Neuronal stem cell (in vitro differentiated cells): ENCODE results near the gene NELFE.
"Not testable (repeated sequence)": the region's sequence is repeated elsewhere in the genome, so short reads cannot be mapped to it uniquely, and the experiment has no call there.

Source experiments
- DNase-seq: peaks from one replicate; pipeline ENCODE4 v3.0.0-alpha.2; 2013; ENCODE audit warnings: low spot score
- H2AFZ ChIP-seq: one replicate; pipeline ENCODE4 v1.6.1; 2013; ENCODE audit warnings: mild to moderate bottlenecking, low read length, inconsistent platforms
- H2AK5ac ChIP-seq: 2 replicates; pipeline ENCODE4 v1.6.1; 2013; ENCODE audit warnings: low read depth, mild to moderate bottlenecking, inconsistent platforms, low read length, moderate library complexity, mixed read lengths
- H2BK120ac ChIP-seq: 2 replicates; pipeline ENCODE4 v1.6.1; 2013; ENCODE audit warnings: low read depth, mild to moderate bottlenecking, inconsistent platforms, low read length, moderate library complexity, mixed read lengths
- H2BK12ac ChIP-seq: one replicate; pipeline ENCODE4 v1.6.1; 2013; ENCODE audit warnings: low read length, inconsistent platforms
- H2BK15ac ChIP-seq: 2 replicates; pipeline ENCODE4 v1.6.1; 2013; ENCODE audit warnings: mild to moderate bottlenecking, low read length, inconsistent platforms, mixed read lengths
- H2BK5ac ChIP-seq: one replicate; pipeline ENCODE4 v1.6.1; 2013; ENCODE audit warnings: inconsistent platforms, mild to moderate bottlenecking, low read length, moderate library complexity
- H3K14ac ChIP-seq: one replicate; pipeline ENCODE4 v1.6.1; 2013; ENCODE audit warnings: low read length, inconsistent platforms
- H3K18ac ChIP-seq: 2 replicates; pipeline ENCODE4 v1.6.1; 2013; ENCODE audit warnings: low read length, inconsistent platforms
- H3K23ac ChIP-seq: 2 replicates; pipeline ENCODE4 v1.6.1; 2013; ENCODE audit warnings: low read depth, mild to moderate bottlenecking, mixed read lengths, low read length, inconsistent platforms; ENCODE audit not compliant: poor library complexity
- H3K27ac ChIP-seq: replicated peaks from 3 replicates; pipeline ENCODE4 v1.5.1; 2013; ENCODE audit warnings: low read length, inconsistent platforms
- H3K27me3 ChIP-seq, 3 experiments: 2 replicates each; pipeline ENCODE4 v1.6.1; 2013; ENCODE audit warnings: low read length in 3 of 3, mild to moderate bottlenecking in 2 of 3, inconsistent platforms in 1 of 3, low read depth in 1 of 3, mixed read lengths in 1 of 3, moderate library complexity in 1 of 3; ENCODE audit not compliant: control insufficient read depth in 3 of 3, insufficient read depth in 3 of 3
- H3K36me3 ChIP-seq, 2 donors: replicated peaks in 1 of 2; 2 replicates each; pipeline ENCODE4 v1.6.1; 2013; ENCODE audit warnings: low read length in 2 of 2; ENCODE audit not compliant: control insufficient read depth in 2 of 2, insufficient read depth in 2 of 2
- H3K4ac ChIP-seq: 2 replicates; pipeline ENCODE4 v1.6.1; 2013; ENCODE audit warnings: inconsistent platforms, mild to moderate bottlenecking, low read length, moderate library complexity
- H3K4me1 ChIP-seq, 2 donors: 1 replicate in 1 of 2; 2 replicates in 1 of 2; pipeline ENCODE4 v1.6.1; 2013; ENCODE audit warnings: low read length in 2 of 2, low read depth in 1 of 2; ENCODE audit not compliant: control insufficient read depth in 2 of 2, insufficient read depth in 1 of 2
- H3K4me2 ChIP-seq: one replicate; pipeline ENCODE4 v1.6.1; 2013; ENCODE audit warnings: mild to moderate bottlenecking, low read length, inconsistent platforms; ENCODE audit not compliant: insufficient read depth, poor library complexity, severe bottlenecking
- H3K4me3 ChIP-seq, 2 donors: 2 replicates each; pipeline ENCODE4 v1.5.1; 2013; ENCODE audit warnings: low read length in 2 of 2, mild to moderate bottlenecking in 2 of 2, inconsistent platforms in 1 of 2, moderate library complexity in 1 of 2
- H3K79me1 ChIP-seq: one replicate; pipeline ENCODE4 v1.6.1; 2013; ENCODE audit warnings: low read depth, mild to moderate bottlenecking, inconsistent platforms, low read length, moderate library complexity
- H3K9ac ChIP-seq: one replicate; pipeline ENCODE4 v1.6.1; 2013; ENCODE audit warnings: mild to moderate bottlenecking, low read depth, low read length, inconsistent platforms; ENCODE audit not compliant: poor library complexity
- H3K9me3 ChIP-seq, 2 donors: replicated peaks in 1 of 2; 2 replicates each; pipeline versions ENCODE3 to v1.6.1; 2013; ENCODE audit warnings: low read length in 2 of 2, mild to moderate bottlenecking in 2 of 2, inconsistent platforms in 1 of 2, low read depth in 1 of 2, mixed read lengths in 1 of 2, moderate library complexity in 1 of 2; ENCODE audit not compliant: control insufficient read depth in 2 of 2, insufficient read depth in 1 of 2
- H4K8ac ChIP-seq: one replicate; pipeline ENCODE4 v1.6.1; 2013; ENCODE audit warnings: low read depth, mild to moderate bottlenecking, inconsistent platforms, low read length, moderate library complexity
- H4K91ac ChIP-seq: one replicate; pipeline ENCODE4 v1.6.1; 2013; ENCODE audit warnings: low read length, low read depth, mild to moderate bottlenecking, inconsistent platforms; ENCODE audit not compliant: poor library complexity
- WGBS, 2 donors: extraction: QIAGEN DNeasy Blood & Tissue Kit; methylation state at CpG; one replicate each; pipeline ENCODE4 v1.1.7; 2013; ENCODE audit warnings: missing lambda C conversion rate in 2 of 2, mixed read lengths in 1 of 2; ENCODE audit not compliant: insufficient read length in 2 of 2, insufficient replicate concordance in 1 of 2; ENCODE audit errors: extremely low coverage in 2 of 2; 5-methylcytosine and 5-hydroxymethylcytosine counted together

NELFE gene

GRCh38 chr6:31915756-31916155 lies 43.0 kb downstream of the NELFE start:
- H3K23ac ChIP-seq = no peak overlapping the region
- no peak overlapping the region for H3K4ac ChIP-seq
- H3K4me1 ChIP-seq = peaks cover 0 to 2% of the 10 kb centered on the region in 2 donors
- no peaks in the 10 kb centered on the region for H3K27me3 ChIP-seq
- H4K91ac ChIP-seq = no peak overlapping the region
- no peaks in the 10 kb centered on the region for H3K79me1 ChIP-seq
- H4K8ac ChIP-seq = no peak overlapping the region
- H2BK15ac ChIP-seq = no peak overlapping the region
- H3K9ac ChIP-seq = no peak overlapping the region
- no peak overlapping the region for H3K18ac ChIP-seq
- no CpG with 5 or more reads among the region's 6 CpGs for WGBS, 2 donors
- no peak overlapping the region for H2AK5ac ChIP-seq
- no peak overlapping the region for H2AFZ ChIP-seq
- no peaks in the 10 kb centered on the region for H3K36me3 ChIP-seq
- no peak overlapping the region for H2BK120ac ChIP-seq
- no peak for DNase-seq
- no peak overlapping the region for H2BK5ac ChIP-seq
- no peak overlapping the region for H3K14ac ChIP-seq
- H3K9me3 ChIP-seq = peaks cover 0 to 2% of the 10 kb centered on the region in 2 donors
- H3K4me2 ChIP-seq = no peak overlapping the region
- no peak overlapping the region for H2BK12ac ChIP-seq
- no peak overlapping the region for H3K4me3 ChIP-seq
- H3K27ac ChIP-seq = no peak overlapping the region

- Histone ChIP-seq H2BK15ac (no peak overlapping the region), H2BK5ac (no peak overlapping the region), H3K36me3 (no peaks in the 10 kb centered on the region), H3K9ac (no peak overlapping the region), H3K4ac (no peak overlapping the region), H3K79me1 (no peaks in the 10 kb centered on the region), H4K91ac (no peak overlapping the region), H3K9me3 (peaks cover 0 to 2% of the 10 kb centered on the region in 2 donors), H3K23ac (no peak overlapping the region), H3K4me3 (no peak overlapping the region), H3K14ac (no peak overlapping the region), H3K27ac (no peak overlapping the region), H2BK120ac (no peak overlapping the region), H2AK5ac (no peak overlapping the region), H2BK12ac (no peak overlapping the region), H4K8ac (no peak overlapping the region), H3K4me2 (no peak overlapping the region), H3K4me1 (peaks cover 0 to 2% of the 10 kb centered on the region in 2 donors), H3K27me3 (no peaks in the 10 kb centered on the region), H2AFZ (no peak overlapping the region), H3K18ac (no peak overlapping the region)
- no peak for DNase-seq
Measured at GRCh38 chr6:31915351-31915750, 43.4 kb downstream of the NELFE start.

- H2BK120ac ChIP-seq = no peak overlapping the region
- H3K9ac ChIP-seq = no peak overlapping the region
- no peak overlapping the region for H4K8ac ChIP-seq
- no peak overlapping the region for H3K4me2 ChIP-seq
- H3K4me1 ChIP-seq = peaks cover 0 to 4% of the 10 kb centered on the region in 2 donors
- H3K79me1 ChIP-seq = no peaks in the 10 kb centered on the region
- H3K23ac ChIP-seq = no peak overlapping the region
- H3K18ac ChIP-seq = no peak overlapping the region
- H3K9me3 ChIP-seq = peaks cover 0 to 2% of the 10 kb centered on the region in 2 donors
- no peak overlapping the region for H2BK5ac ChIP-seq
- H2BK12ac ChIP-seq = no peak overlapping the region
- H3K27me3 ChIP-seq = no peaks in the 10 kb centered on the region
- no peak overlapping the region for H3K4ac ChIP-seq
- no CpG with 5 or more reads among the region's 11 CpGs for WGBS, 2 donors
- no peak for DNase-seq
- H4K91ac ChIP-seq = no peak overlapping the region
- no peak overlapping the region for H3K14ac ChIP-seq
- no peak overlapping the region for H2BK15ac ChIP-seq
- no peak overlapping the region for H3K27ac ChIP-seq
- H3K4me3 ChIP-seq = no peak overlapping the region
- H3K36me3 ChIP-seq = no peaks in the 10 kb centered on the region
- H2AK5ac ChIP-seq = no peak overlapping the region
- H2AFZ ChIP-seq = no peak overlapping the region
Measured at GRCh38 chr6:31911826-31912585, 46.8 kb downstream of the NELFE start.

- not testable (repeated sequence) for H3K23ac ChIP-seq, H2AK5ac ChIP-seq, H3K9ac ChIP-seq, H3K14ac ChIP-seq, H3K79me1 ChIP-seq, H2AFZ ChIP-seq, H3K4ac ChIP-seq, H2BK5ac ChIP-seq, H4K8ac ChIP-seq, H4K91ac ChIP-seq, H2BK120ac ChIP-seq, H3K4me3 ChIP-seq, H3K9me3 ChIP-seq, H3K27me3 ChIP-seq, H3K36me3 ChIP-seq, H3K27ac ChIP-seq, H2BK15ac ChIP-seq, DNase-seq, H2BK12ac ChIP-seq, H3K4me2 ChIP-seq, H3K4me1 ChIP-seq, H3K18ac ChIP-seq
- no CpG with 5 or more reads among the region's 7 CpGs for WGBS, 2 donors
Measured at GRCh38 chr6:31909298-31909697, 49.5 kb downstream of the NELFE start.
